OCI-LY3 (cell line): ENCODE results near the gene MYCN.
"Not testable (repeated sequence)": the region's sequence is repeated elsewhere in the genome, so short reads cannot be mapped to it uniquely, and the experiment has no call there.

Source experiments
- H2AFZ ChIP-seq: fragments of 200-600, 300-600 bp; shearing (Covaris generic); 2 replicates; pipeline ENCODE4 v1.6.0; 2014; ENCODE audit warnings: antibody characterized with exemption, low read depth, low read length
- H3K27ac ChIP-seq: fragments of 200-600, 300-600 bp; sonication (generic); 2 replicates; pipeline ENCODE4 v1.5.1; 2014; ENCODE audit warnings: mild to moderate bottlenecking, low read length, moderate library complexity, mixed read lengths
- H3K27me3 ChIP-seq: fragments of 200-600, 300-600 bp; sonication (generic); 2 replicates; pipeline ENCODE4 v1.6.1; 2014; ENCODE audit warnings: low read depth, low read length, mixed read lengths
- H3K36me3 ChIP-seq: fragments of 200-600, 300-600 bp; sonication (generic); replicated peaks from 2 replicates; pipeline ENCODE3; 2014; ENCODE audit warnings: low read depth, low read length, mixed read lengths
- H3K4me1 ChIP-seq: fragments of 300-600, 200-600 bp; sonication (generic); 2 replicates; pipeline ENCODE4 v1.6.1; 2014; ENCODE audit warnings: low read length, mixed read lengths
- H3K4me2 ChIP-seq: fragments of 200-600, 300-600 bp; sonication (generic); 2 replicates; pipeline ENCODE4 v1.6.1; 2014; ENCODE audit warnings: low read length, mixed read lengths
- H3K4me3 ChIP-seq: fragments of 300-600, 200-600 bp; sonication (generic); 2 replicates; pipeline ENCODE4 v1.5.1; 2014; ENCODE audit warnings: antibody characterized with exemption, mild to moderate bottlenecking, low read length, moderate library complexity
- H3K79me2 ChIP-seq: fragments of 300-600, 200-600 bp; shearing (Covaris generic); 2 replicates; pipeline ENCODE4 v1.6.1; 2014; ENCODE audit warnings: mild to moderate bottlenecking, low read length, mixed read lengths
- H3K9ac ChIP-seq: fragments of 300-600, 200-600 bp; shearing (Covaris generic); 2 replicates; pipeline ENCODE4 v1.6.0; 2014; ENCODE audit warnings: mild to moderate bottlenecking, low read length, moderate library complexity
- H3K9me3 ChIP-seq: fragments of 200-600, 300-600 bp; shearing (Covaris generic); 2 replicates; pipeline ENCODE4 v1.6.1; 2014; ENCODE audit warnings: low read length, mixed read lengths; ENCODE audit not compliant: insufficient read depth
- H4K20me1 ChIP-seq: fragments of 200-600, 300-600 bp; sonication (generic); 2 replicates; pipeline ENCODE4 v1.6.1; 2016; ENCODE audit warnings: low read length, mixed read lengths; ENCODE audit not compliant: insufficient read depth
- EZH2phosphoT487 ChIP-seq: fragments of 200-600 bp; shearing (Covaris generic); IDR thresholded peaks from 2 replicates; pipeline ENCODE4 v1.6.1; 2018; ENCODE audit warnings: antibody characterized with exemption, mixed run types, low read depth
- TF ChIP-seq, protein P1 (sequence below): fragments of 200-600, 300-600 bp; sonication (generic); IDR thresholded peaks from 2 replicates; pipeline ENCODE4 v1.5.1; 2014; ENCODE audit warnings: antibody characterized with exemption, low read length, low read depth

The MYCN gene

DNA sequence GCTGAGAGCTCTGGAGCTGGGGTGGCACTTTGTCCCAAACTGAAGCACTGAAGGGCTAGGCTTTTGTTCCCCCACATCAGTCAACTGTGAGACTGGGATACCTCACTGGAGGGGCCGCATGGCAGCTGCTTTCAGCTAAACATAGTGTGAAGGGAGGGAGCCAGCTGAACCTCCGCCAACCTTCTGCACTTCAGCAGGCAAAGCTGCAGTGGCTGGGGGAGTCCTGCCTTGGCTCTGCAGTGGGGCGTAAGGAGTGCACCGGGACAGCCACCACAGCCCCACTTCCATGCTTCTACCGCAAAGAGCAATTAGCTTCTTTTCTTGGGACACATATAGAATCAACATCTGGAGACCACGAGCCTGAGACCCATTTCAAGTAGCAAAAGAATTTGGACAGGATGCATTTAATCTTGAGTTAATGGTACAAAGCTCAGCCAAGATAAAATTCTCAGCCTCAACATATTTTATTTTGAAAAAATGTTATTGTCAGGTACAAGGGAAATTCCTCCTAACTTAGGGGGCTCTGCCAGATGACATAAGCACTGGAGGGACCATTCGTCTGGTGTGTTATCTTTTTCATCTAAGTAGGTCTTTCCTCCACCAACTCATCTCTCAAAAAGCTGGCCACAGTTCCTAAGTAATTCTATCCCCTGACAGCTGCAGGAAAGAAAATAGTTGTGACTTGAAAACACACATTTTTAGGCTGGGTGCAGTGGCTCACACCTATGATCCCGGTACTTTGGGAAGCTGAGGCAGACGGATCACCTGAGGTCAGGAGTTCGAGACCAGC is 25.6 kb upstream of the MYCN start:
- H2AFZ ChIP-seq = no peak overlapping the region
- no peak overlapping the region for H3K9ac ChIP-seq
- no peak overlapping the region for H3K4me2 ChIP-seq
- H3K9me3 ChIP-seq = no peaks in the 10 kb centered on the region
- H3K27me3 ChIP-seq = peaks cover 32% of the 10 kb centered on the region
- no peak overlapping the region for H3K4me3 ChIP-seq
- no peak overlapping the region for H3K27ac ChIP-seq
- no peaks in the 10 kb centered on the region for H3K36me3 ChIP-seq
- TF ChIP-seq, protein P1, sequence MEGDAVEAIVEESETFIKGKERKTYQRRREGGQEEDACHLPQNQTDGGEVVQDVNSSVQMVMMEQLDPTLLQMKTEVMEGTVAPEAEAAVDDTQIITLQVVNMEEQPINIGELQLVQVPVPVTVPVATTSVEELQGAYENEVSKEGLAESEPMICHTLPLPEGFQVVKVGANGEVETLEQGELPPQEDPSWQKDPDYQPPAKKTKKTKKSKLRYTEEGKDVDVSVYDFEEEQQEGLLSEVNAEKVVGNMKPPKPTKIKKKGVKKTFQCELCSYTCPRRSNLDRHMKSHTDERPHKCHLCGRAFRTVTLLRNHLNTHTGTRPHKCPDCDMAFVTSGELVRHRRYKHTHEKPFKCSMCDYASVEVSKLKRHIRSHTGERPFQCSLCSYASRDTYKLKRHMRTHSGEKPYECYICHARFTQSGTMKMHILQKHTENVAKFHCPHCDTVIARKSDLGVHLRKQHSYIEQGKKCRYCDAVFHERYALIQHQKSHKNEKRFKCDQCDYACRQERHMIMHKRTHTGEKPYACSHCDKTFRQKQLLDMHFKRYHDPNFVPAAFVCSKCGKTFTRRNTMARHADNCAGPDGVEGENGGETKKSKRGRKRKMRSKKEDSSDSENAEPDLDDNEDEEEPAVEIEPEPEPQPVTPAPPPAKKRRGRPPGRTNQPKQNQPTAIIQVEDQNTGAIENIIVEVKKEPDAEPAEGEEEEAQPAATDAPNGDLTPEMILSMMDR = no peak
- TF ChIP-seq EZH2phosphoT487 = no peak
- no peaks in the 10 kb centered on the region for H4K20me1 ChIP-seq
- H3K79me2 ChIP-seq = no peaks in the 10 kb centered on the region
- no peaks in the 10 kb centered on the region for H3K4me1 ChIP-seq

DNA sequence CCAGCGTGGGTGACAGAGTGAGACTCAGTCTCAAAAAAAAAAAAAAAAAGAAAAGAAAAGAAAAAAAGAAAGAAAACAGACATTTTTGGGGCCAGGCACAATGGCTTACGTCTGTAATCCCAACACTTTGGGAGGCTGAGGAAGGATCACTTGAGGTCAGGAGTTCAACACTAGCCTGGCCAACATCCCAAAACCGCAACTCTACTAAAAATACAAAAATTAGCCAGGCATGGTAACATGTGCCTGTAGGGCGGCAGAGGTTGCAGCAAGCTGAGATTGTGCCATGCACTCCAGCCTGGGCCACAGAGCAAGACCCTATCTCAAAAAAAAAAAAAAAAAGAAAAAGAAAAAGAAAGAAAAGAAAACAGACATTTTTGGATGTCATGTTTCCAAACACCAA is 24.8 kb upstream of the MYCN start:
- H2AFZ ChIP-seq, H3K9me3 ChIP-seq, H3K9ac ChIP-seq, H3K4me2 ChIP-seq, H3K27ac ChIP-seq, H3K36me3 ChIP-seq, H3K4me1 ChIP-seq, H4K20me1 ChIP-seq, H3K4me3 ChIP-seq, H3K79me2 ChIP-seq: not testable (repeated sequence)
- H3K27me3 ChIP-seq = peaks cover 37% of the 10 kb centered on the region

DNA sequence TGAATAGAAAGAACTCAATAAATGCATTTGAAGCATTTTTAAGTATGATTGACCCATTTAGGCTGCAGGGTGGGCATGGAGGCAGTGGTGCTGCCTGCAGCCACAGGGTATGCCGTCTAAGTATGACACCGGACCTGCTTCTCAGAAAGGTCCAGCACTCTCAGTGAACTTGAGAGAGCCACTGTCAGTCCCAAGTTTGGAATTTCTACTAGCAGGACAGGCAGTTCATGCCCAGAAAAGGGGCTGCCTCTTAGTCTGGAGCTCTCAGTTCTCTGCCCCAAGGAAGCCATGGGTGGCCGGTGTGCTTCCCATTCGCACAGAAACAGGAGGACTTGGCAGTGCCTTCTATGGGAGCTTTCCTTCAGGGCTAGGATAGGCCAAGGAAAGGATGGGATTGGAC is 24.0 kb upstream of the MYCN start:
- TF ChIP-seq, protein P1 = no peak
- no peak for TF ChIP-seq EZH2phosphoT487
- no peak overlapping the region for H3K27ac ChIP-seq
- H3K9ac ChIP-seq = no peak overlapping the region
- no peak overlapping the region for H3K4me2 ChIP-seq
- no peak overlapping the region for H2AFZ ChIP-seq
- no peaks in the 10 kb centered on the region for H3K36me3 ChIP-seq
- H3K27me3 ChIP-seq = peaks cover 38% of the 10 kb centered on the region
- no peaks in the 10 kb centered on the region for H4K20me1 ChIP-seq
- no peaks in the 10 kb centered on the region for H3K4me1 ChIP-seq
- no peaks in the 10 kb centered on the region for H3K9me3 ChIP-seq
- H3K4me3 ChIP-seq = no peak overlapping the region
- no peaks in the 10 kb centered on the region for H3K79me2 ChIP-seq

DNA sequence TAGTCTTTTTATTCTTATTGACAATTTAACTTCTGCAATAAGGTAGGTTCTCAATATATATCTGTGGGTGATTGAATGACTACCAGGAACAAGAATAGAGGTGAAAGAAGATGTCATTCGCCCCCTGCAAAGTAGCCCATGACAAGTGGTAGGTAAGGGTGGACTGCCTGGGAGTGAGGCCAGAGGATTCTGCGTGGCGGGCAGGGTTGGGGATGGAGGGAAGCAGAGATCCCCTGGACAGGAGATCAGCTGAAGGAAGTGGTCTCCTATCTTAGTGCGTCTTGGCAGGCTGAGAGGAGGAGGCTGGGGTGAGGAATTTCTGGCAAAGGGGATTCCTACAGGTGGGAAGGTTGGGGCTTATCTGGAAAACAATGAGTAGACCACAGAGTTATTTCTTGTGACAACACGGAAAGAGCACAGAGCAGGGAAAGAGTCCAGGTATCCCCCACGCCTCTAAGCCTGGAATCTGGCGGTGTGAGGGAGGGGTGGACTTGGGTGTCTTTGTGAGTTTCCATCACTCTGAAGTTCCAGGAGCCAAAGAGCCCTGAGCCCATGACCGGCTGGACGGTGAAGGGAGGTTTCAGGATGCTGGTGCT is 21.5 kb upstream of the MYCN start:
- no peaks in the 10 kb centered on the region for H3K9me3 ChIP-seq
- H3K9ac ChIP-seq = no peak overlapping the region
- H2AFZ ChIP-seq = no peak overlapping the region
- no peaks in the 10 kb centered on the region for H4K20me1 ChIP-seq
- TF ChIP-seq, protein P1 = no peak
- TF ChIP-seq EZH2phosphoT487 = no peak
- H3K79me2 ChIP-seq = no peaks in the 10 kb centered on the region
- H3K4me3 ChIP-seq = no peak overlapping the region
- no peaks in the 10 kb centered on the region for H3K36me3 ChIP-seq
- H3K27me3 ChIP-seq = peaks cover 29% of the 10 kb centered on the region
- H3K4me1 ChIP-seq = no peaks in the 10 kb centered on the region
- no peak overlapping the region for H3K4me2 ChIP-seq
- no peak overlapping the region for H3K27ac ChIP-seq
